T47D (cell line): ENCODE results near the gene FUT1.
"Not testable (repeated sequence)": the region's sequence is repeated elsewhere in the genome, so short reads cannot be mapped to it uniquely, and the experiment has no call there.

Experiments used
- DNase-seq, 2 experiments: peaks; one replicate each; pipeline versions ENCODE4 v3.0.0 to v3.0.0-alpha.2; 2011 to 2012; ENCODE audit warnings: low read depth in 1 of 2, low spot score in 1 of 2
- JUND ChIP-seq: IDR thresholded peaks from 2 replicates; pipeline ENCODE4 v1.6.1; 2012; ENCODE audit warnings: low read depth
- in situ Hi-C: cut with HindIII; loops from 2 replicates; pipeline ENCODE4 v1.10.0; 2016; ENCODE audit warnings: low sequenced_read_pairs, low pct_unique_long_range_greater_than_20kb

FUT1 gene

DNA sequence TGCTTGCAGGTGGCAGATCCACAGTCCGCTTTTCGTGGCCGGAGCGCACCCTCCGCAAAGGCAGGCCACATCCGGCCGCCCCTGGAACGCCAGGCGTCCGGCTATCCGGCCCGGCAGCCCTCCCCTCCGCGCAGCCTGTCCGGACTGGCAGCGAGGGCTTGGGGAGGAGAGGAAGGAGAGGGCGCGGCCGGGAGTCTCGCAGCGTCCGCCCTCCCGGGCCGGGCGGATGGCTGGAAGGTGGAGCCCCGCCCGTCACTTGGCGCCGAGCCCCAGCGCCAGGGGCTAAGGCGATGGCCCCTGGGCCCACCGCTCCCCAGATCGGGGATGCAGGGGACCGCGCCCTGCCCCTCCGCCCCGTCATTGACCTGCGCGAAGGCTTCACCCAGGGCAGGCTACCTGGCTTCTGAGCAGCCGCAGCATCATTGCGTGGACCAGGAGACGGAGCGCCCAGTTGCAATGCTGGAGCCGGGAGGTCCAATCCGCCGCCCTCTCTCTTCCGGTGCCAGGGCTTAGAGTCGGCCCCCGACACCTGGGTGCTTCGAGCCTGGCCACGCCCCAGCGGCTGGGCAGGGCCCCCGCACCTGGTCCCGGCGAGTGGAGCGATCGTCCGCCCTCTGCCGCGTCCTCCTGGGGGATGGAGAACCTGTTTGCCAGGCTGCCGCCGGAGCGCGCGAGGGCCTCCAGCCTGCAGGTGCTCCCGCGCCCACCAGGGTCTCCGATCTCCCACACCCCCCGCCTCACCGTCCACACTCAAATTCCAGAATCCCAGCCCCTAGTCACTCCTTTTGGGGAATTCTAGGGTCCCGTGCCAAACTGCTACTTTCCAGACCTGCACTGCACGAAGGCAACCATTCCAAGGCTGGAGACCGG, at the start of gene FUT1:
Gene FUT1, minus strand, starts transcription at position 146 of the 870 bp plus-strand sequence. CDS start 1,360 bp downstream, outside the sequence.
- DNase-seq: peak; percentile 86 to 97
- TF ChIP-seq JUND: peak; percentile 69; the same call in 1 of the 2 replicates
- in situ Hi-C loops: no loop called here

DNA sequence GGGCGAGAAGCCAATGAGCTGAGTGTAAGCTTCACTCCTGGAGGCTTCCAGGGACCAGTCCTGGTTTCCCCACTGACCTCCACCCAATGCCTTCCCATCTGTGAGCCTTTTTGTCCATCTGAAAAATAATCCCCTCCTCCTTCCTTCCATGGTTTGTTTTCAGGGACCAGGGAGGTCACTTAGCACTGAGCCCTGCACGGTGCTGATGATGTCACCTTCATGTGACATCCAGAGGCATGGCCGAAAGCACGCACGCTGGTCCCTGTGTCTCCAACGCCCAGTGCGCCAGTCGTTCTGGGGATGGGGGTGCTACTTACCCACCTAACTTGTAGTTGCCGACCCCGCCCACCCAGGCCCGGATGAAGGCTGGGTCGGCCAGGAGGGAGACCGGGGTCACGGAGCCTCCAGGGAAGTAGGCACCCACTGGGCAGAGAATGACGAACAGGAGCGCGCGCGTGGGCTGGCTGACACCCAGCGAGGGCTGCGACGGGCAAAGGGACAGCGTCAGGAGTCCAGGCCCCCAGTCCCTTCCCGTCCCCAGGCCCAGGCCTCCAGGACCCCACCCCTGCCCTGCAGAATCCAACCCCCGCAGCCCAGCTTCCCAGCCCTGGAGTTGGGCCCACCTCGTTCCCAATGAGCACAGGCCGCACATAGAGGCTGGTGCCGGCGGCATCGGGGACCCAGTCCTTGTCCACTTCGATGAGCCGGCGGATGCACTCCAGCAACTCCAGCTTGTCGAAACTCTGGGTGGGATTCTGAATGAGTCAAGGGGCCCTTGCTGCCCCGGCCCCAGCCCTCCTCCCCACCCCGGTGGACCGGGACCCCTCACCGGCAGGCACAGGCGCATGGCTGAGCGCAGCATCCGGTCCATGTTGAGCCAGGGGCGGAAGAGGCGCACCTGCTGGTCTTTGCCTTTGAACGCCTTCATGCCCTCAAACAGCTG, 47.2 kb upstream of the FUT1 start:
- in situ Hi-C loops: no loop called here
- DNase-seq: no peak
- no peak for TF ChIP-seq JUND

GRCh38 chr19:48798937-48799336, 46.5 kb upstream of the FUT1 start:
- DNase-seq: no peak
- TF ChIP-seq JUND: no peak
- in situ Hi-C loops: no loop called here

DNA sequence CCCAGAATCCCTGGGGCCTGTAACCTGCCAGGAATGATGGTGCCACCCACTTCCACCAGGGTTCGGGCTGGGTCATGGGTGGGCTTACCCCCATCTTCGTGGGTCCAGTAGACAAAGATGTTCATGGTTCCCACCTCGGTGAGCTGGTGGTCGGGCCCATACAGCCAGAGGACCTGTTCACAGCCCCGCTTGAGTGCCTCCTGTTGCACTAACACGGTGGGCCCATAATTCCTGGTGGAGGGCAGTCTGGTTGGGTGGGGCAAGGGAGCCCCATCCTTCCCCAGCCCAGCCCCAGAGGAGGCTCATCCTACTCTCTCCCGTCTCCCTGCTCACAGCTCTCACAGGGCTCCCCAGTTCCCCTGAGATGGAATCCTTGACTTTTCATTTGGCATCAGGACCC, 44.7 kb upstream of the FUT1 start:
- DNase-seq: no peak
- TF ChIP-seq JUND: no peak
- in situ Hi-C loops: no loop called here

- no peak for DNase-seq
- in situ Hi-C loops: no loop called here
- no peak for TF ChIP-seq JUND
Measured at GRCh38 chr19:48796298-48797083, 44.0 kb upstream of the FUT1 start.

DNA sequence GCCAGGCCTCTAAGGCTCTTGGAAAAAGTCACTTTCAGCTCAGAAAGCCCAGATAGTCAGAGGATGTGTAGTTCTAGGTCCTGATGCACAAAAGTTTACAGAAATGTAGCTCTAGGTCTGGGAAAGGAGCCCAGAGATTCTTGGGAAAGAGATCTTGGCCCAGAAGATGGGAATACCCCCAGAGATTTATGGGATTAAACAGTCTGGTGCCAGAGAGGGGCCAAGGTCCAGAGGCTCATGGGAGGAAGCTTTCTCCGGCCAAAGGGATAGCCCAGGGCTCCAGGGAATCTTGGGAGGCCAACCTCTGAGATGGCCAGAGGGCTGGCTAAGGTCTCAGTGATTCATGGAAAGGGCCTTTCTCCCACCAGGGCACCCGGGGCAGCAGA, 43.2 kb upstream of the FUT1 start:
- TF ChIP-seq JUND: no peak
- DNase-seq: no peak
- in situ Hi-C loops: no loop called here

GRCh38 chr19:48795055-48795684, 42.7 kb upstream of the FUT1 start:
- in situ Hi-C loops: no loop called here
- no peak for TF ChIP-seq JUND
- DNase-seq: peak; percentile 78 to 92

GRCh38 chr19:48794291-48794690, 41.9 kb upstream of the FUT1 start:
- no peak for DNase-seq
- TF ChIP-seq JUND: no peak
- in situ Hi-C loops: no loop called here

- no peak for TF ChIP-seq JUND
- no peak for DNase-seq
- in situ Hi-C loops: no loop called here
Measured at GRCh38 chr19:48793271-48793670, 40.8 kb upstream of the FUT1 start.

- in situ Hi-C loops, DNase-seq: not testable (repeated sequence)
Measured at GRCh38 chr19:48787331-48787730, 34.9 kb upstream of the FUT1 start.

DNA sequence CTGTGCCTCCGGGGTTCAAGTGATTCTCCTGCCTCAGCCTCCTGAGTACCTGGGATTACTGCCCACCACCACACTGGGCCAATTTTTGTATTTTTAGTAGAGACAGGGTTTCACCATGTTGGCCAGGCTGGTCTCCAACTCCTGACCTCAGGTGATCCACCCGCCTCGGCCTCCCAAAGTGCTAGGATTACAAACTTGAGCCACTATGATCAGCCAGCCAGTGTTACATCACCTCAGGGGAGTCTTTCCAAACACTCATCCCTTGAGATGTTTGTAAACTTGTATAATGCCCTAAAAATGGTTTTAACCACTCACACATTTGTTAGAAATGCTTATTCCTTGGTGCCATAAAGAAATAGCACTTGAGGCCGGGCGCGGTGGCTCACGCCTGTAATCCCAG, 34.0 kb upstream of the FUT1 start:
- in situ Hi-C loops: not testable (repeated sequence)

DNA sequence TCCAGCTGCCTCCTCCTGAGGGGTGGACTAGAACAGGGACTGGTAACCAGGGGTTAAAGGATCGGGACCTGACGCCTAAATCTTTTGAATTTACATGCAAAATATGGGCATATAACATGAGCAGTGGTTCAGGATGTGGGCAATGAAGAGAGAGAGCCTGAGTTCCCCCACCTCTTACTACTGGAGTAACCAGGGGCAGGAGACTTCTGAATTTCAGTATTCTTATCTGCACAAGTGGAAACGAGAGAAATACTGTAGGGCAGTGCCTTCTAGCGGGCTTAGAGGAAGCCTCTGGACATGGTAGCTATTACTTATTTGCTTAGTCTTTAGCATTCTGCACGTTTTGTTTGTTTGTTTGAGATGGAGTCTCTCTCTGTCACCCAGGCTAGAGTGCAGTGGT, 32.1 kb upstream of the FUT1 start:
- peak in 1 of 2 experiments; percentile 41 for DNase-seq
- in situ Hi-C loops: no loop called here
- TF ChIP-seq JUND: no peak

More for the DNA sequence above, 34.0 kb upstream of the FUT1 start:
- DNase-seq: not testable (repeated sequence)
